ENCODE measurements around the gene USP43.
"Not testable (repeated sequence)": the region's sequence is repeated elsewhere in the genome, so short reads cannot be mapped to it uniquely, and the experiment has no call there.

USP43 gene

GRCh38 chr17:9647014-9647413, 1.7 kb downstream of the USP43 start:
- no peaks in the 10 kb centered on the region for H3K36me3 ChIP-seq (ENCODE audit: insufficient read depth, low read length)
- no peak for DNase-seq (ENCODE audit: low read depth, low spot score)
- no peak overlapping the region for H3K4me3 ChIP-seq
- no peak overlapping the region for H3K9ac ChIP-seq (ENCODE audit: insufficient read length)
- no peak overlapping the region for H3K27ac ChIP-seq
- H3K9me3 ChIP-seq (ENCODE audit: low read depth, low read length), result no peaks in the 10 kb centered on the region
- TF ChIP-seq FOXP2 (optimal IDR thresholded peaks at IDR 0.05; ENCODE audit: control extremely low read depth, extremely low read length, insufficient read depth), result no peak
- TF ChIP-seq EZH2 (IDR thresholded peaks at IDR 0.05), result no peak
- no peak for TF ChIP-seq POLR2AphosphoS5 (IDR thresholded peaks at IDR 0.05; ENCODE audit: borderline replicate concordance, low read depth, low read length)

GRCh38 chr17:9648521-9649110, 3.3 kb downstream of the USP43 start:
- no peak overlapping the region for H3K9ac ChIP-seq (ENCODE audit: insufficient read length)
- DNase-seq (ENCODE audit: low read depth, low spot score), result no peak
- H3K27ac ChIP-seq, result no peak overlapping the region
- TF ChIP-seq EZH2 (IDR thresholded peaks at IDR 0.05), result no peak
- TF ChIP-seq POLR2AphosphoS5 (IDR thresholded peaks at IDR 0.05; ENCODE audit: borderline replicate concordance, low read depth, low read length), result no peak
- no peak for TF ChIP-seq FOXP2 (optimal IDR thresholded peaks at IDR 0.05; ENCODE audit: control extremely low read depth, extremely low read length, insufficient read depth)
- H3K9me3 ChIP-seq (ENCODE audit: low read depth, low read length), result no peaks in the 10 kb centered on the region
- no peaks in the 10 kb centered on the region for H3K36me3 ChIP-seq (ENCODE audit: insufficient read depth, low read length)
- no peak overlapping the region for H3K4me3 ChIP-seq

GRCh38 chr17:9658593-9659211, 13.4 kb downstream of the USP43 start:
- no peak overlapping the region for H3K9ac ChIP-seq (ENCODE audit: insufficient read length)
- no peaks in the 10 kb centered on the region for H3K36me3 ChIP-seq (ENCODE audit: insufficient read depth, low read length)
- DNase-seq (ENCODE audit: low read depth, low spot score), result no peak
- no peak overlapping the region for H3K4me3 ChIP-seq
- no peaks in the 10 kb centered on the region for H3K9me3 ChIP-seq (ENCODE audit: low read depth, low read length)
- TF ChIP-seq EZH2 (IDR thresholded peaks at IDR 0.05) (no peak), POLR2AphosphoS5 (IDR thresholded peaks at IDR 0.05; ENCODE audit: borderline replicate concordance, low read depth, low read length) (no peak), FOXP2 (optimal IDR thresholded peaks at IDR 0.05; ENCODE audit: control extremely low read depth, extremely low read length, insufficient read depth) (no peak)
- no peak overlapping the region for H3K27ac ChIP-seq

GRCh38 chr17:9661027-9661426, 15.7 kb downstream of the USP43 start:
- TF ChIP-seq EZH2 (IDR thresholded peaks at IDR 0.05) (no peak), POLR2AphosphoS5 (IDR thresholded peaks at IDR 0.05; ENCODE audit: borderline replicate concordance, low read depth, low read length) (no peak), FOXP2 (optimal IDR thresholded peaks at IDR 0.05; ENCODE audit: control extremely low read depth, extremely low read length, insufficient read depth) (no peak)
- Histone ChIP-seq H3K9ac (ENCODE audit: insufficient read length) (no peak overlapping the region), H3K36me3 (ENCODE audit: insufficient read depth, low read length) (no peaks in the 10 kb centered on the region), H3K4me3 (no peak overlapping the region), H3K27ac (no peak overlapping the region), H3K9me3 (ENCODE audit: low read depth, low read length) (no peaks in the 10 kb centered on the region)
- no peak for DNase-seq (ENCODE audit: low read depth, low spot score)

- H3K9ac ChIP-seq (ENCODE audit: insufficient read length); H3K36me3 ChIP-seq (ENCODE audit: insufficient read depth, low read length); H3K4me3 ChIP-seq; DNase-seq (ENCODE audit: low read depth, low spot score); H3K27ac ChIP-seq; H3K9me3 ChIP-seq (ENCODE audit: low read depth, low read length): not testable (repeated sequence)
Observed at GRCh38 chr17:9663511-9663910, 18.2 kb downstream of the USP43 start.

- DNase-seq (ENCODE audit: low read depth, low spot score), result no peak
- H3K9ac ChIP-seq (ENCODE audit: insufficient read length), result no peak overlapping the region
- no peak overlapping the region for H3K27ac ChIP-seq
- no peaks in the 10 kb centered on the region for H3K9me3 ChIP-seq (ENCODE audit: low read depth, low read length)
- no peak overlapping the region for H3K4me3 ChIP-seq
- TF ChIP-seq EZH2 (IDR thresholded peaks at IDR 0.05) (no peak), POLR2AphosphoS5 (IDR thresholded peaks at IDR 0.05; ENCODE audit: borderline replicate concordance, low read depth, low read length) (no peak), FOXP2 (optimal IDR thresholded peaks at IDR 0.05; ENCODE audit: control extremely low read depth, extremely low read length, insufficient read depth) (no peak)
- no peaks in the 10 kb centered on the region for H3K36me3 ChIP-seq (ENCODE audit: insufficient read depth, low read length)
Observed at GRCh38 chr17:9666461-9667050, 21.2 kb downstream of the USP43 start.

GRCh38 chr17:9668517-9668916, 23.2 kb downstream of the USP43 start:
- H3K9me3 ChIP-seq (ENCODE audit: low read depth, low read length), result no peaks in the 10 kb centered on the region
- H3K4me3 ChIP-seq, result no peak overlapping the region
- H3K36me3 ChIP-seq (ENCODE audit: insufficient read depth, low read length), result no peaks in the 10 kb centered on the region
- no peak overlapping the region for H3K9ac ChIP-seq (ENCODE audit: insufficient read length)
- no peak overlapping the region for H3K27ac ChIP-seq
- TF ChIP-seq FOXP2 (optimal IDR thresholded peaks at IDR 0.05; ENCODE audit: control extremely low read depth, extremely low read length, insufficient read depth) (no peak), POLR2AphosphoS5 (IDR thresholded peaks at IDR 0.05; ENCODE audit: borderline replicate concordance, low read depth, low read length) (no peak)
- DNase-seq (ENCODE audit: low read depth, low spot score), result no peak

- Histone ChIP-seq H3K36me3 (ENCODE audit: insufficient read depth, low read length) (no peaks in the 10 kb centered on the region), H3K4me3 (no peak overlapping the region), H3K9me3 (ENCODE audit: low read depth, low read length) (no peaks in the 10 kb centered on the region), H3K27ac (no peak overlapping the region), H3K9ac (ENCODE audit: insufficient read length) (no peak overlapping the region)
- TF ChIP-seq POLR2AphosphoS5 (IDR thresholded peaks at IDR 0.05; ENCODE audit: borderline replicate concordance, low read depth, low read length) (no peak), FOXP2 (optimal IDR thresholded peaks at IDR 0.05; ENCODE audit: control extremely low read depth, extremely low read length, insufficient read depth) (no peak)
- DNase-seq (ENCODE audit: low read depth, low spot score), result no peak
Observed at GRCh38 chr17:9669551-9670008, 24.3 kb downstream of the USP43 start.

GRCh38 chr17:9670596-9670995, 25.3 kb downstream of the USP43 start:
- Histone ChIP-seq H3K36me3 (ENCODE audit: insufficient read depth, low read length) (no peaks in the 10 kb centered on the region), H3K4me3 (no peak overlapping the region), H3K27ac (no peak overlapping the region), H3K9me3 (ENCODE audit: low read depth, low read length) (no peaks in the 10 kb centered on the region), H3K9ac (ENCODE audit: insufficient read length) (no peak overlapping the region)
- TF ChIP-seq FOXP2 (optimal IDR thresholded peaks at IDR 0.05; ENCODE audit: control extremely low read depth, extremely low read length, insufficient read depth) (no peak), POLR2AphosphoS5 (IDR thresholded peaks at IDR 0.05; ENCODE audit: borderline replicate concordance, low read depth, low read length) (no peak), EZH2 (IDR thresholded peaks at IDR 0.05) (no peak)
- no peak for DNase-seq (ENCODE audit: low read depth, low spot score)

All from SK-N-MC (cell line).